HS-5 (cell line): ENCODE results near the gene ATRIP.

Experiments
- DNase-seq: peaks from one replicate; pipeline ENCODE4 v3.0.0-alpha.2; 2012; ENCODE audit warnings: low read depth

The ATRIP gene

GRCh38 chr3:48423883-48424695 lies 22.4 kb upstream of the ATRIP start:
- DNase-seq: no peak

- no peak for DNase-seq
Observed at GRCh38 chr3:48425281-48425812, 21.2 kb upstream of the ATRIP start.

- no peak for DNase-seq
Observed at GRCh38 chr3:48426401-48426909, 20.1 kb upstream of the ATRIP start.

- no peak for DNase-seq
Observed at GRCh38 chr3:48426944-48427629, 19.4 kb upstream of the ATRIP start.

- DNase-seq: no peak
Observed at GRCh38 chr3:48427630-48427962, 18.9 kb upstream of the ATRIP start.

- no peak for DNase-seq
Observed at GRCh38 chr3:48428088-48428571, 18.4 kb upstream of the ATRIP start.

GRCh38 chr3:48428572-48429316 lies 17.8 kb upstream of the ATRIP start:
- DNase-seq: no peak

- DNase-seq: no peak
Observed at GRCh38 chr3:48429317-48429959, 17.1 kb upstream of the ATRIP start.

GRCh38 chr3:48429960-48430707 lies 16.4 kb upstream of the ATRIP start, which contains the start of gene PLXNB1:
PLXNB1 (minus strand) TSS chr3:48430086; CDS start chr3:48424611, 5,475 bp downstream.
- no peak for DNase-seq

GRCh38 chr3:48430708-48431101 lies 15.8 kb upstream of the ATRIP start:
- no peak for DNase-seq

GRCh38 chr3:48431224-48432029 lies 15.1 kb upstream of the ATRIP start:
- DNase-seq: no peak

GRCh38 chr3:48432411-48433371 lies 13.8 kb upstream of the ATRIP start:
- no peak for DNase-seq

- DNase-seq: no peak
Observed at GRCh38 chr3:48433472-48434118, 12.9 kb upstream of the ATRIP start.

GRCh38 chr3:48434591-48435222 lies 11.8 kb upstream of the ATRIP start:
- no peak for DNase-seq

- DNase-seq: no peak
Observed at GRCh38 chr3:48435223-48435595, 11.3 kb upstream of the ATRIP start.

GRCh38 chr3:48435774-48436476 lies 10.6 kb upstream of the ATRIP start:
- no peak for DNase-seq

GRCh38 chr3:48436477-48436787 lies 10.1 kb upstream of the ATRIP start:
- no peak for DNase-seq
